ENCODE results near the gene C19orf73. TPM values are rescaled to one million over a fixed set of nuclear protein-coding genes. Genes with fewer than 3 reads are reported as not detected.
A peak's percentile ranks its signal among the peaks of the same experiment; 100 is the strongest.

The C19orf73 gene
- total RNA-seq, 1 donor from 2014 or later = not detected

GRCh38 chr19:49114630-49115363, 4.1 kb downstream of the C19orf73 start:
- Histone ChIP-seq H3K27me3 (ENCODE audit: control insufficient read depth in 3 of 3, insufficient read depth in 3 of 3, low read length in 3 of 3) (no peaks in the 10 kb centered on the region), H3K36me3 (ENCODE audit: control insufficient read depth in 3 of 3, insufficient read depth in 3 of 3, low read length in 3 of 3) (peaks cover 2 to 7% (median 6%) of the 10 kb centered on the region in 3 donors), H3K4me1 (ENCODE audit: control insufficient read depth in 3 of 3, insufficient read depth in 3 of 3, low read length in 3 of 3) (peaks cover 35 to 55% (median 43%) of the 10 kb centered on the region in 3 donors), H3K9me3 (ENCODE audit: control insufficient read depth in 3 of 3, low read length in 3 of 3) (no peaks in the 10 kb centered on the region), H3K4me3 (ENCODE audit: low read length in 3 of 3) (peak overlapping the region; percentile 68 to 86 (median 79)), H3K27ac (ENCODE audit: low read depth, low read length) (no peak overlapping the region), H3K9ac (ENCODE audit: low read depth in 1 of 3, low read length in 3 of 3) (peak overlapping the region; percentile 68 to 87 (median 78))

GRCh38 chr19:49113762-49114629, 4.9 kb downstream of the C19orf73 start, which contains the start of gene LIN7B:
TSS of gene LIN7B (plus strand) at chr19:49114370. CDS start at chr19:49114405, 35 bp downstream.
- peak within 1 kb of the TSS; percentile 6 for H3K27ac ChIP-seq (ENCODE audit: low read depth, low read length)
- H3K27me3 ChIP-seq (ENCODE audit: control insufficient read depth in 3 of 3, insufficient read depth in 3 of 3, low read length in 3 of 3) = no peaks in the 10 kb centered on the region
- H3K4me1 ChIP-seq (ENCODE audit: control insufficient read depth in 3 of 3, insufficient read depth in 3 of 3, low read length in 3 of 3) = peaks cover 38 to 59% (median 38%) of the 10 kb centered on the region in 3 donors

GRCh38 chr19:49111218-49111998, 7.5 kb downstream of the C19orf73 start:
- Histone ChIP-seq H3K36me3 (ENCODE audit: control insufficient read depth in 3 of 3, insufficient read depth in 3 of 3, low read length in 3 of 3) (peaks cover 20 to 29% (median 28%) of the 10 kb centered on the region in 3 donors), H3K9me3 (ENCODE audit: control insufficient read depth in 3 of 3, low read length in 3 of 3) (no peaks in the 10 kb centered on the region), H3K27me3 (ENCODE audit: control insufficient read depth in 3 of 3, insufficient read depth in 3 of 3, low read length in 3 of 3) (no peaks in the 10 kb centered on the region), H3K4me1 (ENCODE audit: control insufficient read depth in 3 of 3, insufficient read depth in 3 of 3, low read length in 3 of 3) (peaks cover 27 to 50% (median 30%) of the 10 kb centered on the region in 3 donors), H3K4me3 (ENCODE audit: low read length in 3 of 3) (no peak overlapping the region), H3K9ac (ENCODE audit: low read depth in 1 of 3, low read length in 3 of 3) (no peak overlapping the region), H3K27ac (ENCODE audit: low read depth, low read length) (peak overlapping the region; percentile 25)

More at GRCh38 chr19:49113762-49114629, 4.9 kb downstream of the C19orf73 start, which contains the start of gene LIN7B:
- Histone ChIP-seq H3K4me3 (ENCODE audit: low read length in 3 of 3) (peak within 1 kb of the TSS; percentile 68 to 86 (median 79)), H3K36me3 (ENCODE audit: control insufficient read depth in 3 of 3, insufficient read depth in 3 of 3, low read length in 3 of 3) (peaks cover 3 to 11% (median 7%) of the 10 kb centered on the region in 3 donors), H3K9me3 (ENCODE audit: control insufficient read depth in 3 of 3, low read length in 3 of 3) (no peaks in the 10 kb centered on the region), H3K9ac (ENCODE audit: low read depth in 1 of 3, low read length in 3 of 3) (peak within 1 kb of the TSS; percentile 68 to 87 (median 78))

DNA sequence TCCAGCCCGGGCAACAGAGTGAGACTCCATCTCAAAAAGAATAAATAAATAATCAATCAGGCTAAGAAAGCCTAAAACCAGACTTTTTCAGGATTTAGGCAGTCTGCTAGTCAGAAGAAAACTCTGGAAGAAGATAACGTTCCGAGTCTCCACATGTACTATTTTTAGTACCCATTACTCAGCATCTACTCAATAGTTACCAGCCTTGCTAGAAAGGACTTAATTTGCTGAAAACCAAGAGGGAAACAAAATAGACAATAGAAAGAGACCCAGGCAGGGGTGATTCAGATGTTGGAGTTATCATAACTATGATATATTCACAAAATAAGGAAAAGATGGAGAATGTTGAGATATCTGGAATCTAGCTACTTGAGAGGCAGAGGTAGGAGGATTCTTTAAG, 8.4 kb downstream of the C19orf73 start:
- H3K4me1 ChIP-seq (ENCODE audit: control insufficient read depth in 3 of 3, insufficient read depth in 3 of 3, low read length in 3 of 3) = peaks cover 30 to 48% (median 32%) of the 10 kb centered on the region in 3 donors
- H3K9me3 ChIP-seq (ENCODE audit: control insufficient read depth in 3 of 3, low read length in 3 of 3) = no peaks in the 10 kb centered on the region
- H3K36me3 ChIP-seq (ENCODE audit: control insufficient read depth in 3 of 3, insufficient read depth in 3 of 3, low read length in 3 of 3) = peaks cover 22 to 34% (median 32%) of the 10 kb centered on the region in 3 donors
- no peak overlapping the region for H3K4me3 ChIP-seq (ENCODE audit: low read length in 3 of 3)
- H3K27me3 ChIP-seq (ENCODE audit: control insufficient read depth in 3 of 3, insufficient read depth in 3 of 3, low read length in 3 of 3) = no peaks in the 10 kb centered on the region
- H3K9ac ChIP-seq (ENCODE audit: low read depth in 1 of 3, low read length in 3 of 3) = no peak overlapping the region
- H3K27ac ChIP-seq (ENCODE audit: low read depth, low read length) = peak overlapping the region; percentile 25

- Histone ChIP-seq H3K27ac (ENCODE audit: low read depth, low read length) (peak overlapping the region; percentile 25), H3K36me3 (ENCODE audit: control insufficient read depth in 3 of 3, insufficient read depth in 3 of 3, low read length in 3 of 3) (peaks cover 26 to 39% (median 37%) of the 10 kb centered on the region in 3 donors)
These were observed 9.2 kb downstream of the C19orf73 start for GRCh38 chr19:49109569-49110233.

DNA sequence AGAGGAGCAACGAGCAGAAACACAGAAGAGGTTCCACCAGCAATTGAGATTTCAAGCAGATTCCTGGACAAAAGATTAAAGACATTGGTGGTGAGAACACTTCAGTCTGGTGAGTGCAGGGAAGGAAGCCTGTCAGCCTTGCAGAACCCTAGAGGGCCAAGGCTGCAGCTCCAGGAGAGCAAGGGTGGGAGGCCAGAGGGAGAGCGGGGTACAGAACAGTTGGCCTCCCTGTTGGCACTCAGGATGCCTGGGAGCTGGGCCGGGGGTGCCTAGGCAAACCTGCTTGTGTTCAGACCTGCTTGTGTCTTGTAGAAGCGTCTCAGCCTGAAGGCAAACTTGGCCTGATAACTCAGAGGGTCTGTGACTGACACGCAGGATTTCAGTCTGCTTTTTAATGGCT, 9.9 kb downstream of the C19orf73 start:
- peaks cover 33 to 45% (median 43%) of the 10 kb centered on the region in 3 donors for H3K36me3 ChIP-seq (ENCODE audit: control insufficient read depth in 3 of 3, insufficient read depth in 3 of 3, low read length in 3 of 3)
- H3K9ac ChIP-seq (ENCODE audit: low read depth in 1 of 3, low read length in 3 of 3) = no peak overlapping the region

More at GRCh38 chr19:49109569-49110233, 9.2 kb downstream of the C19orf73 start:
- H3K9ac ChIP-seq (ENCODE audit: low read depth in 1 of 3, low read length in 3 of 3) = peak overlapping the region in 1 of 3 donors; percentile 20
- no peak overlapping the region for H3K4me3 ChIP-seq (ENCODE audit: low read length in 3 of 3)
- no peaks in the 10 kb centered on the region for H3K27me3 ChIP-seq (ENCODE audit: control insufficient read depth in 3 of 3, insufficient read depth in 3 of 3, low read length in 3 of 3)
- H3K4me1 ChIP-seq (ENCODE audit: control insufficient read depth in 3 of 3, insufficient read depth in 3 of 3, low read length in 3 of 3) = peaks cover 24 to 41% (median 27%) of the 10 kb centered on the region in 3 donors
- H3K9me3 ChIP-seq (ENCODE audit: control insufficient read depth in 3 of 3, low read length in 3 of 3) = no peaks in the 10 kb centered on the region

DNA sequence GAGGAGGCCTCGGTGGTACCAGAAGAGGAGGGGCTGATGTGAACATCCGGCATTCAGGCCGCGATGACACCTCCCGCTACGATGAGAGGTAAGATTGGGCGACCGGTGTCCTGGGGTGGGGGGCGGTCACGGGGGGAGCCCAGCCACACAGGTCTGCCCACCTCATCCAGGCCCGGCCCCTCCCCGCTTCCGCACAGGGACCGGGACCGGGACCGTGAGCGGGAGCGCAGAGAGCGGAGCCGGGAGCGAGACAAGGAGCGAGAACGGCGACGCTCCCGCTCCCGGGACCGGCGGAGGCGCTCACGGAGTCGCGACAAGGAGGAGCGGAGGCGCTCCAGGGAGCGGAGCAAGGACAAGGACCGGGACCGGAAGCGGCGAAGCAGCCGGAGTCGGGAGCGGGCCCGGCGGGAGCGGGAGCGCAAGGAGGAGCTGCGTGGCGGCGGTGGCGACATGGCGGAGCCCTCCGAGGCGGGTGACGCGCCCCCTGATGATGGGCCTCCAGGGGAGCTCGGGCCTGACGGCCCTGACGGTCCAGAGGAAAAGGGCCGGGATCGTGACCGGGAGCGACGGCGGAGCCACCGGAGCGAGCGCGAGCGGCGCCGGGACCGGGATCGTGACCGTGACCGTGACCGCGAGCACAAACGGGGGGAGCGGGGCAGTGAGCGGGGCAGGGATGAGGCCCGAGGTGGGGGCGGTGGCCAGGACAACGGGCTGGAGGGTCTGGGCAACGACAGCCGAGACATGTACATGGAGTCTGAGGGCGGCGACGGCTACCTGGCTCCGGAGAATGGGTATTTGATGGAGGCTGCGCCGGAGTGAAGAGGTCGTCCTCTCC, 11.1 kb downstream of the C19orf73 start:
- peaks cover 39 to 50% (median 48%) of the 10 kb centered on the region in 3 donors for H3K36me3 ChIP-seq (ENCODE audit: control insufficient read depth in 3 of 3, insufficient read depth in 3 of 3, low read length in 3 of 3)
- H3K9me3 ChIP-seq (ENCODE audit: control insufficient read depth in 3 of 3, low read length in 3 of 3) = no peaks in the 10 kb centered on the region
- no peak overlapping the region for H3K27ac ChIP-seq (ENCODE audit: low read depth, low read length)
- no peak overlapping the region for H3K9ac ChIP-seq (ENCODE audit: low read depth in 1 of 3, low read length in 3 of 3)
- H3K27me3 ChIP-seq (ENCODE audit: control insufficient read depth in 3 of 3, insufficient read depth in 3 of 3, low read length in 3 of 3) = no peaks in the 10 kb centered on the region
- no peak overlapping the region for H3K4me3 ChIP-seq (ENCODE audit: low read length in 3 of 3)
- H3K4me1 ChIP-seq (ENCODE audit: control insufficient read depth in 3 of 3, insufficient read depth in 3 of 3, low read length in 3 of 3) = peaks cover 18 to 33% (median 22%) of the 10 kb centered on the region in 3 donors

More for the DNA sequence above, 9.9 kb downstream of the C19orf73 start:
- H3K27ac ChIP-seq (ENCODE audit: low read depth, low read length) = no peak overlapping the region
- H3K4me1 ChIP-seq (ENCODE audit: control insufficient read depth in 3 of 3, insufficient read depth in 3 of 3, low read length in 3 of 3) = peaks cover 23 to 38% (median 27%) of the 10 kb centered on the region in 3 donors
- H3K9me3 ChIP-seq (ENCODE audit: control insufficient read depth in 3 of 3, low read length in 3 of 3) = no peaks in the 10 kb centered on the region
- no peaks in the 10 kb centered on the region for H3K27me3 ChIP-seq (ENCODE audit: control insufficient read depth in 3 of 3, insufficient read depth in 3 of 3, low read length in 3 of 3)
- H3K4me3 ChIP-seq (ENCODE audit: low read length in 3 of 3) = no peak overlapping the region

- Histone ChIP-seq H3K9ac (ENCODE audit: low read depth in 1 of 3, low read length in 3 of 3) (peak overlapping the region in 1 of 3 donors; percentile 25), H3K4me1 (ENCODE audit: control insufficient read depth in 3 of 3, insufficient read depth in 3 of 3, low read length in 3 of 3) (peaks cover 18 to 33% (median 22%) of the 10 kb centered on the region in 3 donors), H3K27ac (ENCODE audit: low read depth, low read length) (peak overlapping the region; percentile 22), H3K4me3 (ENCODE audit: low read length in 3 of 3) (no peak overlapping the region), H3K9me3 (ENCODE audit: control insufficient read depth in 3 of 3, low read length in 3 of 3) (no peaks in the 10 kb centered on the region), H3K36me3 (ENCODE audit: control insufficient read depth in 3 of 3, insufficient read depth in 3 of 3, low read length in 3 of 3) (peaks cover 48 to 57% (median 57%) of the 10 kb centered on the region in 3 donors), H3K27me3 (ENCODE audit: control insufficient read depth in 3 of 3, insufficient read depth in 3 of 3, low read length in 3 of 3) (no peaks in the 10 kb centered on the region)
These were observed 12.3 kb downstream of the C19orf73 start for GRCh38 chr19:49106648-49107135.
